OCI-LY7 (cell line): ENCODE results near the gene KANSL1.

ENCODE experiments used
- CTCF ChIP-seq: fragments of 200-600 bp; sonication (generic); conservative IDR thresholded peaks from 2 replicates; pipeline ENCODE4 v1.5.1; 2014; ENCODE audit warnings: mild to moderate bottlenecking, antibody characterized with exemption, low read length, moderate library complexity, mixed read lengths
- EZH2phosphoT487 ChIP-seq: fragments of 200-600 bp; sonication (generic); IDR thresholded peaks from 2 replicates; pipeline ENCODE4 v1.6.1; 2018; ENCODE audit warnings: low read depth, borderline replicate concordance, mild to moderate bottlenecking, mixed run types, antibody characterized with exemption, low read length, moderate library complexity, mixed read lengths

GRCh38 chr17:46166692-46167249, 26.5 kb downstream of the KANSL1 start:
- no peak for TF ChIP-seq CTCF
- TF ChIP-seq EZH2phosphoT487: no peak
